Measurements from ENCODE around the gene BICDL2. TPM values are rescaled to one million over a fixed set of nuclear protein-coding genes. Genes with fewer than 3 reads are reported as not detected.

BICDL2 gene
- total and polyA plus RNA-seq, 2 of the 8 experiments (the other 6 are each of a cell fraction or from before 2014, with no cell fraction given) = 7.3 to 15.9 TPM

- no peak for TF ChIP-seq CHD1 (IDR thresholded peaks at IDR 0.05; ENCODE audit: low read depth, low read length)
- no peak for TF ChIP-seq E2F6 (IDR thresholded peaks at IDR 0.05)
- TF ChIP-seq YY1 (IDR thresholded peaks at IDR 0.05; ENCODE audit: low read depth, low read length) = no peak
- TF ChIP-seq HDAC2 (IDR thresholded peaks at IDR 0.05; ENCODE audit: borderline replicate concordance in 1 of 2, low read depth in 2 of 2, low read length in 2 of 2) = no peak
- TF ChIP-seq SP4 (IDR thresholded peaks at IDR 0.05; ENCODE audit: low read length) = no peak
- no peak for TF ChIP-seq NANOG (IDR thresholded peaks at IDR 0.05; ENCODE audit: insufficient read depth, low read depth, low read length, poor library complexity, severe bottlenecking)
- no peak for TF ChIP-seq BRCA1 (IDR thresholded peaks at IDR 0.05; ENCODE audit: low read depth, low read length)
- no peak for TF ChIP-seq KDM1A (IDR thresholded peaks at IDR 0.05; ENCODE audit: borderline replicate concordance, low read length)
Measured at GRCh38 chr16:3059723-3060242, 23.0 kb upstream of the BICDL2 start (continued).

Measured in H1 (cell line).